Naive B cell (primary cell): ENCODE data around the gene CIP2A. TPM values are rescaled to one million over a fixed set of nuclear protein-coding genes. Genes with fewer than 3 reads are reported as not detected.

Experiments used
- ATAC-seq, 2 donors: fragments of 150-1000 bp; cut with Tn5 transposase; 2 replicates each; pipeline ENCODE4 v1.10.0; 2021; ENCODE audit warnings: low read depth in 2 of 2, mild to moderate bottlenecking in 2 of 2, moderate library complexity in 2 of 2
- DNase-seq: peaks from one replicate; pipeline ENCODE4 v3.0.0; 2022
- H3K27ac Mint-ChIP-seq, 6 donors: one replicate each; pipeline ENCODE4 v1.8.0; 2020 to 2022; ENCODE audit warnings: mild to moderate bottlenecking in 6 of 6, mixed read lengths in 6 of 6, moderate library complexity in 5 of 6, inconsistent platforms in 2 of 6
- H3K27me3 Mint-ChIP-seq, 3 donors: one replicate each; pipeline ENCODE4 v1.8.0; 2021 to 2022; ENCODE audit warnings: mixed read lengths in 3 of 3, mild to moderate bottlenecking in 1 of 3
- H3K36me3 Mint-ChIP-seq, 2 donors: one replicate each; pipeline ENCODE4 v1.8.0; 2020 to 2022; ENCODE audit warnings: mixed read lengths in 2 of 2, inconsistent platforms in 1 of 2, mild to moderate bottlenecking in 1 of 2
- H3K4me1 Mint-ChIP-seq, 3 donors: one replicate each; pipeline ENCODE4 v1.8.0; 2020 to 2022; ENCODE audit warnings: mixed read lengths in 3 of 3, inconsistent platforms in 1 of 3, mild to moderate bottlenecking in 1 of 3, moderate library complexity in 1 of 3
- H3K4me3 Mint-ChIP-seq, 8 donors: one replicate each; pipeline ENCODE4 v1.8.0; 2020 to 2022; ENCODE audit warnings: mild to moderate bottlenecking in 8 of 8, mixed read lengths in 8 of 8, moderate library complexity in 8 of 8, inconsistent platforms in 2 of 8
- H3K9me3 Mint-ChIP-seq, 7 donors: one replicate each; pipeline ENCODE4 v1.8.0; 2020 to 2022; ENCODE audit warnings: mixed read lengths in 7 of 7, mild to moderate bottlenecking in 5 of 7, inconsistent platforms in 2 of 7, moderate library complexity in 1 of 7
- polyA plus RNA-seq, 6 donors: library from polyadenylated mRNA; unstranded; fragments of 300-500 nt; fragmentation: Illumina TruSeq; gene quantifications; one replicate each; pipeline ENCODE4 v1.2.3, GENCODE V29; 2021; ENCODE audit warnings: low read depth in 6 of 6

Gene CIP2A
- polyA plus RNA-seq, 6 donors from 2014 or later = 3.4 to 7.6 (median 4.8) TPM

GRCh38 chr3:108552267-108553159, 36.7 kb downstream of the CIP2A start:
- Mint-ChIP-seq H3K27ac (peak overlapping the region in 4 of 6 donors; percentile 2 to 89 (median 62)), H3K4me3 (peak overlapping the region in 3 of 8 donors; percentile 18 to 43 (median 25)), H3K36me3 (no peaks in the 10 kb centered on the region), H3K9me3 (no peaks in the 10 kb centered on the region), H3K4me1 (peaks cover 7 to 9% (median 7%) of the 10 kb centered on the region in 3 donors), H3K27me3 (no peaks in the 10 kb centered on the region)
- peak; percentile 39 for DNase-seq
- peak; percentile 43 to 64 for ATAC-seq

GRCh38 chr3:108548886-108549285, 40.4 kb downstream of the CIP2A start:
- no peak overlapping the region for H3K4me3 Mint-ChIP-seq
- no peak for ATAC-seq
- no peak overlapping the region for H3K27ac Mint-ChIP-seq

GRCh38 chr3:108548304-108548703, 40.9 kb downstream of the CIP2A start:
- ATAC-seq (no peak), DNase-seq (no peak)
- Mint-ChIP-seq H3K4me3 (no peak overlapping the region), H3K27ac (no peak overlapping the region), H3K36me3 (peaks cover 0 to 5% of the 10 kb centered on the region in 2 donors), H3K9me3 (peaks cover 0 to under 1% (median 0%) of the 10 kb centered on the region in 7 donors), H3K4me1 (peaks cover 11 to 20% (median 15%) of the 10 kb centered on the region in 3 donors), H3K27me3 (no peaks in the 10 kb centered on the region)

More at GRCh38 chr3:108548886-108549285, 40.4 kb downstream of the CIP2A start:
- Mint-ChIP-seq H3K36me3 (no peaks in the 10 kb centered on the region), H3K4me1 (peaks cover 11 to 20% (median 15%) of the 10 kb centered on the region in 3 donors), H3K27me3 (no peaks in the 10 kb centered on the region), H3K9me3 (no peaks in the 10 kb centered on the region)
- DNase-seq = no peak

- Mint-ChIP-seq H3K36me3 (peaks cover 0 to 7% of the 10 kb centered on the region in 2 donors), H3K27ac (peak overlapping the region in 2 of 6 donors; percentile 51 to 88), H3K27me3 (no peaks in the 10 kb centered on the region), H3K9me3 (peaks cover 0 to 2% (median 0%) of the 10 kb centered on the region in 7 donors), H3K4me1 (peaks cover 4 to 10% (median 9%) of the 10 kb centered on the region in 3 donors), H3K4me3 (peak overlapping the region in 6 of 8 donors; percentile 3 to 72 (median 56))
- no peak for ATAC-seq
- no peak for DNase-seq
Measured at GRCh38 chr3:108546692-108547091, 42.5 kb downstream of the CIP2A start.

GRCh38 chr3:108546247-108546646, 43.0 kb downstream of the CIP2A start:
- peaks cover 0 to 7% of the 10 kb centered on the region in 2 donors for H3K36me3 Mint-ChIP-seq
- H3K27ac Mint-ChIP-seq = peak overlapping the region in 2 of 6 donors; percentile 51 to 88
- peak overlapping the region in 5 of 8 donors; percentile 16 to 72 (median 60) for H3K4me3 Mint-ChIP-seq
- DNase-seq = no peak
- no peak for ATAC-seq
- H3K9me3 Mint-ChIP-seq = peaks cover 0 to 2% (median 0%) of the 10 kb centered on the region in 7 donors
- H3K27me3 Mint-ChIP-seq = no peaks in the 10 kb centered on the region
- peaks cover 4 to 10% (median 9%) of the 10 kb centered on the region in 3 donors for H3K4me1 Mint-ChIP-seq

- no peak for ATAC-seq
- no peak overlapping the region for H3K4me3 Mint-ChIP-seq
- H3K4me1 Mint-ChIP-seq = no peaks in the 10 kb centered on the region
- peak overlapping the region in 2 of 6 donors; percentile 10 to 46 for H3K27ac Mint-ChIP-seq
- H3K36me3 Mint-ChIP-seq = no peaks in the 10 kb centered on the region
- H3K9me3 Mint-ChIP-seq = no peaks in the 10 kb centered on the region
- peaks cover 0 to 6% (median 6%) of the 10 kb centered on the region in 3 donors for H3K27me3 Mint-ChIP-seq
- no peak for DNase-seq
Measured at GRCh38 chr3:108538083-108538482, 51.2 kb downstream of the CIP2A start.

GRCh38 chr3:108528459-108529252, 60.6 kb downstream of the CIP2A start:
- Mint-ChIP-seq H3K27ac (peak overlapping the region in 4 of 6 donors; percentile 4 to 71 (median 7)), H3K36me3 (no peaks in the 10 kb centered on the region), H3K4me1 (peaks cover 8 to 14% (median 9%) of the 10 kb centered on the region in 3 donors), H3K9me3 (peaks cover 0 to 2% (median 0%) of the 10 kb centered on the region in 7 donors), H3K4me3 (no peak overlapping the region), H3K27me3 (peaks cover 16 to 34% (median 34%) of the 10 kb centered on the region in 3 donors)
- peak; percentile 33 for DNase-seq
- peak; percentile 90 to 92 for ATAC-seq

GRCh38 chr3:108527817-108528216, 61.4 kb downstream of the CIP2A start:
- no peak for ATAC-seq
- no peaks in the 10 kb centered on the region for H3K36me3 Mint-ChIP-seq
- no peak overlapping the region for H3K27ac Mint-ChIP-seq
- H3K4me1 Mint-ChIP-seq = peaks cover 8 to 14% (median 9%) of the 10 kb centered on the region in 3 donors
- H3K9me3 Mint-ChIP-seq = peaks cover 0 to 2% (median 0%) of the 10 kb centered on the region in 7 donors
- no peak overlapping the region for H3K4me3 Mint-ChIP-seq
- peaks cover 11 to 33% (median 28%) of the 10 kb centered on the region in 3 donors for H3K27me3 Mint-ChIP-seq
- DNase-seq = no peak

GRCh38 chr3:108527109-108527508, 62.1 kb downstream of the CIP2A start:
- Mint-ChIP-seq H3K9me3 (peaks cover 0 to 2% (median 0%) of the 10 kb centered on the region in 7 donors), H3K36me3 (no peaks in the 10 kb centered on the region), H3K27me3 (peaks cover 4 to 26% (median 21%) of the 10 kb centered on the region in 3 donors), H3K4me1 (peaks cover 8 to 14% (median 9%) of the 10 kb centered on the region in 3 donors), H3K4me3 (no peak overlapping the region), H3K27ac (no peak overlapping the region)
- DNase-seq = no peak
- no peak for ATAC-seq

- no peaks in the 10 kb centered on the region for H3K9me3 Mint-ChIP-seq
- H3K4me3 Mint-ChIP-seq = no peak overlapping the region
- no peak for ATAC-seq
- H3K36me3 Mint-ChIP-seq = no peaks in the 10 kb centered on the region
- no peak for DNase-seq
- H3K27ac Mint-ChIP-seq = no peak overlapping the region
- H3K4me1 Mint-ChIP-seq = peaks cover 8 to 14% (median 9%) of the 10 kb centered on the region in 3 donors
- H3K27me3 Mint-ChIP-seq = peaks cover 0 to 15% (median 11%) of the 10 kb centered on the region in 3 donors
Measured at GRCh38 chr3:108525971-108526370, 63.3 kb downstream of the CIP2A start.

- no peaks in the 10 kb centered on the region for H3K9me3 Mint-ChIP-seq
- peaks cover 8 to 14% (median 9%) of the 10 kb centered on the region in 3 donors for H3K4me1 Mint-ChIP-seq
- H3K27ac Mint-ChIP-seq = no peak overlapping the region
- DNase-seq = no peak
- H3K36me3 Mint-ChIP-seq = no peaks in the 10 kb centered on the region
- no peak for ATAC-seq
- H3K27me3 Mint-ChIP-seq = peaks cover 0 to 9% (median 4%) of the 10 kb centered on the region in 3 donors
- no peak overlapping the region for H3K4me3 Mint-ChIP-seq
Measured at GRCh38 chr3:108525256-108525655, 64.0 kb downstream of the CIP2A start.

- H3K9me3 Mint-ChIP-seq = no peaks in the 10 kb centered on the region
- ATAC-seq = no peak
- DNase-seq = no peak
Measured at GRCh38 chr3:108524537-108524936, 64.7 kb downstream of the CIP2A start.

GRCh38 chr3:108518895-108519294, 70.3 kb downstream of the CIP2A start:
- H3K36me3 Mint-ChIP-seq = no peaks in the 10 kb centered on the region
- ATAC-seq (no peak), DNase-seq (no peak)
- peaks cover 0 to 2% (median 0%) of the 10 kb centered on the region in 7 donors for H3K9me3 Mint-ChIP-seq
- H3K27ac Mint-ChIP-seq = no peak overlapping the region
- no peak overlapping the region for H3K4me3 Mint-ChIP-seq
- peaks cover 0 to 15% (median 10%) of the 10 kb centered on the region in 3 donors for H3K27me3 Mint-ChIP-seq
- no peaks in the 10 kb centered on the region for H3K4me1 Mint-ChIP-seq

More at GRCh38 chr3:108524537-108524936, 64.7 kb downstream of the CIP2A start:
- Mint-ChIP-seq H3K4me3 (no peak overlapping the region), H3K27me3 (peaks cover 0 to 8% (median 0%) of the 10 kb centered on the region in 3 donors), H3K4me1 (peaks cover 8 to 12% (median 9%) of the 10 kb centered on the region in 3 donors), H3K27ac (no peak overlapping the region), H3K36me3 (no peaks in the 10 kb centered on the region)
